HL-60/S4 (cell line): ENCODE measurements around the gene ARHGAP44.

ENCODE experiments used
- in situ Hi-C: fragments of 300-500 bp; cut with MboI; formaldehyde crosslinking; loops from 2 replicates; pipeline ENCODE4 v1.14.3; 2022; ENCODE audit warnings: low sequenced_read_pairs

The ARHGAP44 gene

DNA sequence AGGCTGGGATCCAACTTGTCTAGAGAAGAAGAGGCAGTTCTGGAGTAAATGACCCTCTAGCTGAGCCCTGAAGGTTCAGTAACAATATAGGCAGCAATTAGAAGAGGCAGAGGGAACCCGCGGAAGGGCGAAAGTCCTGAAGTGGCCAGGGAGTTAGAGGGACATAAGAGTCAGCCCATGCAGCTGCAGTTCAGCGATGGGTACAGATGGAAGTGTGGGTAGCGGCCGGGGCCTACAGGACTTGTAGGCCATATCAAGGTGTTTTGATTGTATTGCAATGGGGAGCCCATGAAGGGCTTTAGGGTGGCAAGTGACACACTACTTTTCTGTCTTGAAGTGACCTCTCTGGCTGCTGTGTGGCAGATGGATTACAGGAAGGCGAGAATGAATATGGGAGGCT, 225.5 kb downstream of the ARHGAP44 start:
- in situ Hi-C loops: no loop called here

DNA sequence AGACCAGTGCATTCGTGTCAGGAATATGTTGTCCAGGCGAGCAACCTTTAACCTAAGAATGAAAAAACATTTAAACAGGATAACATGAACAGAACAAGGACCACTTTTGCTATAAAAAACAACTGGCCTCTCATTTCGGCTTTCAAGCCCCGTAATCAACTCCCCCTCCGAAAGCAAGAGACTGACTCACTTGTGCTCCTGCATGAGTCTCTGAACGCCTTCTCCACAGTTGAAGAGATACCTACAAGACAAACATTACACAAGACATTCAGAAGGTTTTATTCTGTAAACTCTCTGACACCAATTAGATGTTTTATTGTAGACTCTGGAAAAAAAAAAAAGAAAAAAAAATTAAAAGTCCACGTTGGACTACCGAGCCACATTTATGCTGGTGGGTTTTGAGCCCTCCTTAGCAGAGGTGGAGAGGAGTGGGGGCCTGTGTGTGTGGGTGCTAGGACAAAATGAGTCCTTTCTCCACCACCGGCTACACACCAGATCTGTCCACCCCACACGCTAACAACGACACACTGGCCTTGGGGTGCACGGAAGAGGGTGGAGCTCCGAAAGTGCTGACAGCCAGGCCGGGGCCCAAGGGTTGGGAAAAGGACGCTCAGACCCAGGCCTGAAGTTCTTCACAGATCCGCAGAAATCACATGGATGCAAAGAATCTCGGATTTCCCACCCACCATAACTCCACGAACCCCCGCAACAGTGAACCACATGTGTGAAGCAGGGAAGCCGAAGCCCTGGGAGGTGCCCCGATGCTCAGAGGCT, 227.8 kb downstream of the ARHGAP44 start:
- in situ Hi-C loops: no loop called here

DNA sequence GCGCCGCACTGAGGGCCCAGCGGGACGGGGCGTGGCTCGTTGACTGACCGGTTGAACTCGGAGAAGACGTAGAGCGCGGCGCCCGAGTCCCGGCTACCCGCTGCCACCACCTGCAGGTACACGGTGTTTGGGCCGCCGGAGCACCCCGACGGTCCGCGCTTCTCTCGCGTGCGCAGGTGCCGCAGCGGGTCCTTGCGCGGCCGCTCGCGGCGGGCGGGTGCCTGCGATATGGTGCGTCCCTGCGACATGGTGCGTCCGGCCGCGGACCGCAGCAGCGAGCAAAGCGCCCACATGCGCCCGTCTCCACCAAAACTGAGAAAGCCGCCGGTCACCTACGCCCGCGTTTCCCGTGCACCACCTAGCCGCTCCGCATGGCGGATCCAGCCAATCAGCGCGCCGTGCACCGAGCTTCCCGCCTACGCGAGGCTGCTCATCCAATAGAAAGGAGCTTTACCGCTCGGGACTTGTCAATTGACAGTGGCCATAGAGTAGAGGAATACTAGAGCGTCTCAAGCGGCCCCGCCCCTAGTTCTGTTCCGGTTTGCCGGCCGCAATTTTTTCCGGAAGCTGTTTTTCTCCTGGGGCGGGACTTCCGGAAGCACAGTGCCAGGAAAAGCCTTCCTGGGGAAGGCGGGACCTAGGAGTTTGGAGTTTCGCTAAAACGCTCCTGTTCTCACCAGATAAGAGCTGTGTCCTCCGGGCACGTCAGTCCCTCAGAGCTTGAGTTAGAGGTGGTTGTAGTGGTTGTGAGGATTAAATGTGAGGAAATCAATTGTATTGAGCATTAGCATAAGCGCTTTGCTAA, 228.6 kb downstream of the ARHGAP44 start, which contains the start of gene ELAC2:
TSS of gene ELAC2 (minus strand) at position 373 of the 805 bp plus-strand sequence. CDS start at position 293, 80 bp downstream.
- in situ Hi-C loops: no loop called here

DNA sequence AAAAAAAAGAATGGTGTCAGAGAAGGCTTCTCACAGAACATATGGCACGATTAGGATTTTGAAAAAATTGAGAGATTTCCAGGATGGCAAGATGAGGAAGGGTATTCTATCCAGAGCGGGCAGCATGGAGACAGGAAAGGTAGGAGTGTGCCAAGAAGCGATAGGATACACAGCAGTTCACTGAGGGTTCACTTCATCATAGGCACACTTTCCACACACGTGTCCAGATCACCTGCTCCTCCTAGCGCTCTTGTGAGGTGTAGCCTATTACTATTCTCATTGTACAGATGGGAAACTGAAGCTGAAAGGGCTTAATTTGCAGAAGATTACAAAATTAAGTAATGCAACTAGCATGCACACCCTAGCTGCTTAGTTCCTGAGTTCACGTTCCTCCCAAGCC, 234.7 kb downstream of the ARHGAP44 start:
- in situ Hi-C loops: no loop called here

DNA sequence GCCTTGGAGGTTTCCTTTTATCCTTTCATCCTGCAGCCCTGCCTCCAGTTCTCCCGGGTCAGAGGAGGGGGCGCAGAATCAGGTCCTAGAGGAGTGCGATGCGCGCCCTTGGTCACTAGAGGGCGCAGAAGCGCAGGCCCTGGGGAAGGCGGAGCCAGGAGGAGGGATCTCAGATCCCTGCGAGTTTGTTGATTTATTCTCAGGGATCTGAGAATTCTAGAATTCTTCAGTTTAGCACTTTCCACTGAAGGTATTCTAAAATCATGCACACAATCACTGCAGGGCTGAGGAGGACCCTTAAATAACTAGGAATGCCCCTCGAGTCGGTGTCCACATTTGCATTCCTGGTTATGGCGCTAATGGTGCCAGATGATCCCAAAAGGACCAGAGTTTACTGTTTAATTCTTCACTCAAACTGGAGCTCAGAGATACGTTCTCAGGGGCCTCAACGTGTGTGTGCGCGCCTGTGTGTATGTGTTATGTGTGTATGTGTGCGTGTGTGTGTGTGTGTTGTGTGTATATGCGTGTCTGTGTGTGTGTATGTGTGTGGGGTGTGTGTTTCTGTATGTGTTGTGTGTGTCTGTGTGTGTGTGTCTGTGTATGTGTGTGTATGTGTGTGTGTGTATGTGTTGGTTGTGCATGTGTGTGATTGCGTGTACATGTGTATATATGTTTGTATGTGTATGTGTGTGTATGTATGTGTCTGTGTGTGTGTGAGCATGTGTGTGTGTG, 235.4 kb downstream of the ARHGAP44 start:
- in situ Hi-C loops: no loop called here

DNA sequence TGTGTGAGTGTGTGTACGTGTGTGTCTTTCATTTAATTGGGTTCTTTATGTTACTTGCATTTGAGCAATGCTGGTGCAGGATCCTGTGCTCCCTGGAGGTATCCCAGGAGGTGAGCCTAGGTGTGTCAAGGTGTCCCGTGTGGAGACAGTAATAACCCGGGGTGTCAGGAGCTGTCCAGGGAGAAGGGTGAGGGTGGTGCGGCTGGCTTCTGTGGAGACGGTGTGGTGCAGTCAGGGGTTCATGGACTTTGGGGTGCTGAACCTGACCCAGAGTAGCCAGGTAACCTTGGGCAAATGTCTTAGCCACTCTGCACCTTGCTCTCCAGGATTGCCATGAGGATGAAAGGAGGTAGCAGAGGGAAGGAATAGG, 235.9 kb downstream of the ARHGAP44 start:
- in situ Hi-C loops: no loop called here

DNA sequence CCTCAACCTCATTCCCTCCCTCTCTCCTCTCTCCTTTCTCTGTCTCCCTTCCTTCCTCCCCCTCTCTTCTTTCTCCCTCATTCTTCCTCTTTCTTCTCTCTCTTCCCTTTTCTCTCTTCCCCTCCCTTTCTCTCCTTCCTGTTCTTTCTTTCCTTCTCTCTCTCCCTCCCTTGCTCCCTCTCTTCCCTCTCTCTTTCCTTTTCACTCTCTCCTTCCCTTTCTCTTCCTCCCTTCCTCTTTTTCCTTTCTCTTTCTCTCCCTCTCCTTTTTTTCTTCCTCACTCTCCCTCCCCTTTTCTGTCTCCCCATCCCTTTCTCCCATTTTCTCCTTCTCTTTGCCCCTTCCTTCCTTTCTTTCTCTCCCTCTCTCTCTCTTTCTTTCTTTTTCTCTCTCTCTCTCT, 236.4 kb downstream of the ARHGAP44 start:
- in situ Hi-C loops: no loop called here

DNA sequence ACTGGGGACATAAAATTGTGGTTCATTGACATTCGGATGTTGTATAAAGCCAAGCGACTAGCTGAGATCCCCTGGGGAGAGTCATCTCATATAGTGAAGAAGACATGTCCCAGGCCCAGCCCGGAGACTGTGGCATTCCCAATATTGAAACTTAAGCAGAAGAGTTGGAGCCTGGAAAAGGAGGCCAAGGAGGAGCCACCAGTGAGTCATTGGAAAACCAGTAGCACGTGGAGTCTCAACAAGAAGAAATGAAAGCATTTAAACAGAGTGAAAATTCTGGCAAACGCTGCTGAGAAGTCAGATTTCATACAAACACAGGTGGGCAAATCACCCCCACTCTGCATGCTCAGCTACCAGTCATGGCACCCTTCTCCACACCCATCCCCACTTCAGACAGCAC, 237.9 kb downstream of the ARHGAP44 start:
- in situ Hi-C loops: no loop called here

DNA sequence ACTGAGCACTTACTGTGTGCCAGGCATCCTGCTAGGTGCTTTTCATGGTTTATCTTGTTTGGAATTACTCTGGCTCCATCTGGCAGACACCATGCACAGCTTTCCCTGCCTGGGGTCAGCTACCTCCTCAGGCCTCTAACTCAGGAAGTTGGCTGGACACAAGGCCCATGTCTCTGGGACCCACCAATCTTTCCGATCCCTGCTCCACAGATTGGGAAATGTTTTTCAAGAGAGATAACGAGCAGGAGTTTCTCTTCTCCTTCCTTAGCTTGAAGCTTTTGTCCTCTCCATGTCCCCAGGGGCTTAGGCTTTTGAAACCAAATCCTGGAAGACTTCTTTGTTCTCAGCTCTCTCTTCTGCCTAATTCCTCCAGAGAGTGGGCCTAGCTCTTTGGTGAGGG, 240.0 kb downstream of the ARHGAP44 start:
- in situ Hi-C loops: no loop called here

DNA sequence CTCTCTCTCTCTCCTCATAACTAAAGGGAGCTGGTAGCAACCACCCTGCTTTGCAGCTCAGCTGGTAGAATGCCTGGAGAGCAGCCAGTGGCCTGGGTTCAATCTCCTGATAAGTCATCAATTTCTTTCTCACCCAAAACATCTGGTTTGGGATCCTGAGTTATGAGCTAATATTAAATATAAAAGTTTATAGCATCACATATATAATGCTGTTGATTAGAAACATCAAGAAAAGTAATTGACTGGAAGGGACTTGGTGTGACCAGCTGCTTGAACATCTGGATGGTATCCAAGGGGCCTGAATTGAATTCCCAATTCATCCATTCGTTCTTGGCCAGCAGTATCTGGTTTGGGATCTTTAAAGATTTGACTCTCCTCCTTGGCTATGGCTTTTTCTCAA, 240.8 kb downstream of the ARHGAP44 start:
- in situ Hi-C loops: no loop called here

DNA sequence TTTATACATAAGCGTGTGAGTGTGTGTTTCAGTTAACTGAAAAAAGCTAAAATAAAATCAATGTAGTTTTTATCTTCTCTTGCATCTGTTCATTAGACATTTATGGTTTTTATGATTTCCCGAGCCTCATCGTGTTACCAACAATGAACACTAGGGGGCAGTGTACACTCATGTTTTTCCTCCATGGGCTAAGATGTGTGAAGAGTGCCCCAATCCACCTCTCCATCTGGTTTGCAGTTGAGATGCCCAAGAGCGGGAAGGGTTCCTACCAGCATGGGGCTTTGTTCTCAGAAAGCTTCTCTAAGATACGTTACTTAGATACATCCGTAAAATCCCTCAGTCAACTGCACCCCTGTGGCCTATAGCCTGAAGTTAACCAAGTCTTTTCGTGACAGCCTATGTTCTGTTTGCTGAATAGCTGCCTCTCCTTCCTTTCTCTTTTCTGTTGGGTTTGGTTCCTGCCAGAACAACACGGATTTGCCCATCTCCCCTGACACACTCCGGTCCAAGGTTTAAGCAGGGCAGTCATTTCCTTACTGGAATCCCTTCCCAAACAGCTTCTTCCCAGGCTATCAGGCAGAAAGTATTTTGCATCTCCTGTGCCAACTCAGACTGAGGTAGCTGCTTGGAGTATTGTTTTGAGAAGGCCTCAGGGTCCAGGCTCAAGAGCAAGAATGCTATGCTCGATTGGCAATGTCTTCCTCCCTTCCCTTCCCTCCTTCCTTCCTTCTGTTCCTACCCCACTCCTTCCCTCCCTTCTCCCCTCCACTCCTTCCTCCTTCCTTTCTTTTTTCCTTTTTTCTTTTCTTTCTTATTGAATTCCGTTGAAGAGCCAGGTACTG, 241.4 kb downstream of the ARHGAP44 start:
- in situ Hi-C loops: no loop called here

DNA sequence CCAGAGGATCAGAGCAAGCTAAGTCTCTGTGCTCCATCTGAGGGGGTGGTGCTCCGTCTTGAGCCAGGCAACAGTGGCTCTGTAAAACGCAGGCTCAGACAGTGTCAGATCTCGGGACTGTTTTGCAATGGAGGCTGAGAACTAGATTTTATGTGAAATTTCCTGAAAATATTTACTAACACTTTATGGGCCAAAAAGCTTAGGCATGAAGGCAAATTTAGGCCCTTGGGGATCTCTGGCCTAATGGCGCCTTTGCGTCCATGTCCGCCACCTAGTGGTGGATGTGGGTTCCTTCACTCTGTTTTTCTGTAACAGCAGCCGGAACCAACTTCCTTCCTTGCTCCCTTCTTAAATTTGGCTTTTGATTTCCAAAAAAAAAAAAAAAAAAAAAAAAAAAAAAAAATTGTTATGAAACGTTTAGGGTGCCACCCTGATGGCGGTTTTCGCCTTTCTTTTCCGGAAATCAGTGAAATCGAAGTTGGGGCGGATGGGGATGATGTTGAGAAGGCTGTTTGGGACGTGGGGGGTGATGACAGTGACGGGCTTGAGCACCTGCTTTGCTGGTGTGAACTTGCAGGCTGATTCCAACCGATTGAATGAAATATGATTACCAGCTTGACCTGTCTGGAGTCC, 242.5 kb downstream of the ARHGAP44 start:
- in situ Hi-C loops: no loop called here

DNA sequence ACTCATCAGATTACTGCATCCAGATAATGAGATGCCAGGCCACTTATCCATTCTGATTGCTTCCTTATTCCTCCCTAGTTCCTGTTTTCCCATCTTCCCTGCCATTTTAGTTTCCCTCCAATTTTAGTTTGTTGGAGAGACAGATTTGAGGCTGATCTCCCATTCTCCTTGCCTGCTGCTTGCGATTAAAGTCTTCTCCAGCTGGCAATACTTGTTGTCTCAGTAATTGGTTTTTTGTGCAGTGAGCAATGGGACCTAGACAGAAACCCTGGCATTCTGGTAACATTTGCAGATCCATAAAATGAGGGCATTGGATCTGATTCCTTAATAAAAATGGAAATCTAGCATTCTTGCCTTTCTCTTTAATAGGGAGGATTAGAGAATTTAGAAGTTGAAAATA, 246.1 kb downstream of the ARHGAP44 start:
- in situ Hi-C loops: no loop called here

DNA sequence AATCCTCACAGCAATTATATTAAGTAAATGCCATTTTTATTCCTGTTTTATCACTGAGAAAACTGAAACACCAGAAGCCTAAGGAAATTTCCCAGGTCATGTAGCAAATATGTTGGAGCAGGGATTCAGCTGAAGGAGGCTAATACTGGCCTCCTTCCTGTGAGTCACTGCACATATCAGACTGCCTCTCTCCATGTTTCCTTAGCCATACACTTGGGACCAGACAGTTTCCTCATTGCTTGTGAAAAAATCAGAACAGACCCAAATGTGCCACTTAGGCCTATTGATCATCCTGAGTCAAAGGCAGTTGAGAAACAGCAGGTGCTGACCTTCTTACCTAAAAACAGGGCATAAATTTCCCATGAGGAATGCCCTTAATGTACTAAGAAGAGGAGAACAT, 247.5 kb downstream of the ARHGAP44 start:
- in situ Hi-C loops: no loop called here

DNA sequence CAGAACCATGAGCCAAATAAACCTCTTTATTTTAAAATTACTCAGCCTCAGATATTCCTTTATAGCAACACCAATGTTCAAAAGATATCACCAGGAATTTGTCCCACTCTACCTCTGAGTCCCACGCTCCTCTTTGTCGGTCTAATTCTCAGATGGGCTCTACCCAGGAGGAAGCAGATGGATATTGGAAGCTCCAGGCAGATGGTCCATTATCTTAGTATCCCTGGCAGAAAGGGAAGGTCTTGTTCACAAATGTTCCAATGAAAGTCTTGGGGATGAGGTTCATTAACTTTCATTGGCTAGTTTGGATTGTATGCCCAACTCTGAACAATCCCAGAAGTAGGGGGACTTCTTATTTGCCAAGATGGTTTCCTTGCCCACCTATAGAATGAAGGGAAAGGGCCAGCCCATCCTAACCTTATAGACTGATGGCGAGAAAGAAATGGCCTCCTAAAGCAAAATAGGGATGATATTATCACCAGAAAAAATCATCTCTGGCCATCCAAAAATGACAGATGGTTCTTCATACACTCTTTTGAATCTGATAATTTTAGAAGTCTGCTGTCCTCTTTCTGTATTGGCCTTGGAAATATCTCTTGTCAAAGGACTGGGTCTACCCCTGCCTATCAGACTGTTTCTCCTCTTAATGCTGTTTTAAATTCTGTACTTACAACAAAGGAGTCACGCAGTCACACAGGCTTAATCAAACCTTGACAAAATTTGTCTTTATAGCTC, 249.8 kb downstream of the ARHGAP44 start:
- in situ Hi-C loops: no loop called here
